ENCODE results near the gene GALNT1. TPM values are rescaled to one million over a fixed set of nuclear protein-coding genes. Genes with fewer than 3 reads are reported as not detected.

GALNT1 gene
- total RNA-seq, 1 donor: 796 TPM

DNA sequence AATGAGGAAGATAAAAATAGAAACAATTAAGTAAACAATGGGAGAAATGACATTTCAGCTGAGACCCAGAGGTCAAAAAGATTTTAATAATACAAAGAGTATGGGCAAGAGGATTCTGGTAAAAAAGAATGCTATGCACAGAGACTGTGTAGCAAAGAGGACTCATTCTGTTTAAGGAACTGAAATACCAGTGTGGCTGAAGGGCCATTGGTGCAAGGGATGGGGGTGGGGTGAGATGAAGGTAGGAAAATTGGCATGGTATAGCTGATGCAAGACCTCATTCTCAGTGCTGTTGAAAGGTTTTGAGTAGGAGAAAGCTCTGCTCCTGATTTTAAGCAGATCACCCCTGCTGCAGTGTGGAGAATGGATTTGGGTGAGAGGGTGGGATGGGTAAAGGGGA lies 10.8 kb downstream of the GALNT1 start:
- Histone ChIP-seq H3K36me3 (ENCODE audit: insufficient read depth, low read length) (no peaks in the 10 kb centered on the region), H3K4me1 (ENCODE audit: insufficient read depth, low read length) (peaks cover 7% of the 10 kb centered on the region), H3K4me3 (ENCODE audit: insufficient read depth, low read length) (no peak overlapping the region), H4K20me1 (ENCODE audit: insufficient read depth, low read length) (peaks cover 96% of the 10 kb centered on the region), H3K4me2 (ENCODE audit: insufficient read depth, low read length) (no peak overlapping the region), H2AFZ (ENCODE audit: low read length) (no peak overlapping the region), H3K79me2 (ENCODE audit: insufficient read depth, low read length) (peaks cover 100% of the 10 kb centered on the region), H3K27ac (ENCODE audit: low read depth, low read length) (no peak overlapping the region), H3K27me3 (ENCODE audit: insufficient read depth, low read length) (no peaks in the 10 kb centered on the region), H3K9me3 (ENCODE audit: low read depth, low read length) (no peaks in the 10 kb centered on the region)
- DNase-seq (ENCODE audit: insufficient read length, low spot score, missing footprints): no peak
- TF ChIP-seq, protein P1, sequence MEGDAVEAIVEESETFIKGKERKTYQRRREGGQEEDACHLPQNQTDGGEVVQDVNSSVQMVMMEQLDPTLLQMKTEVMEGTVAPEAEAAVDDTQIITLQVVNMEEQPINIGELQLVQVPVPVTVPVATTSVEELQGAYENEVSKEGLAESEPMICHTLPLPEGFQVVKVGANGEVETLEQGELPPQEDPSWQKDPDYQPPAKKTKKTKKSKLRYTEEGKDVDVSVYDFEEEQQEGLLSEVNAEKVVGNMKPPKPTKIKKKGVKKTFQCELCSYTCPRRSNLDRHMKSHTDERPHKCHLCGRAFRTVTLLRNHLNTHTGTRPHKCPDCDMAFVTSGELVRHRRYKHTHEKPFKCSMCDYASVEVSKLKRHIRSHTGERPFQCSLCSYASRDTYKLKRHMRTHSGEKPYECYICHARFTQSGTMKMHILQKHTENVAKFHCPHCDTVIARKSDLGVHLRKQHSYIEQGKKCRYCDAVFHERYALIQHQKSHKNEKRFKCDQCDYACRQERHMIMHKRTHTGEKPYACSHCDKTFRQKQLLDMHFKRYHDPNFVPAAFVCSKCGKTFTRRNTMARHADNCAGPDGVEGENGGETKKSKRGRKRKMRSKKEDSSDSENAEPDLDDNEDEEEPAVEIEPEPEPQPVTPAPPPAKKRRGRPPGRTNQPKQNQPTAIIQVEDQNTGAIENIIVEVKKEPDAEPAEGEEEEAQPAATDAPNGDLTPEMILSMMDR (IDR thresholded peaks at IDR 0.05; ENCODE audit: extremely low read depth, low read depth, low read length): no peak

DNA sequence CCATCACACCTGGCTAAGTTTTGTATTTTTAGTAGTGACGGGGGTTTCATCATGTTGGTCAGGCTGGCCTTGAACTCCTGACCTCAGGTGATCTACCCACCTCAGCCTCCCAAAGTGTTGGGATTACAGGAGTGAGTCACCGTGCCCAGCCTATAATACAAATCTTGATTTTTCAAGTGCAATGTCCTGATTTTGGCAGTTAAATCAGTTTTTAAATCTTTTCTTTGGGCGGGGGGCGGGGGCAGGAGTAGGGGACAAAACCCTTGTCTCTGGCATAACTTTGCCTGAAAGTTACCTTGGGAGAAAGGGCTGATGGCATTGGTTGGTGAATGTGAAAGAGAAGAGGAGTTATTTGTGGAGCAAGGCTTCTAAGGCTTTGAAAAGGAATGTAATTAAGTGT lies 12.3 kb downstream of the GALNT1 start:
- TF ChIP-seq, protein P1 (IDR thresholded peaks at IDR 0.05; ENCODE audit: extremely low read depth, low read depth, low read length): no peak
- Histone ChIP-seq H3K27me3 (ENCODE audit: insufficient read depth, low read length) (no peaks in the 10 kb centered on the region), H3K36me3 (ENCODE audit: insufficient read depth, low read length) (peaks cover under 1% of the 10 kb centered on the region), H3K9me3 (ENCODE audit: low read depth, low read length) (no peaks in the 10 kb centered on the region), H3K79me2 (ENCODE audit: insufficient read depth, low read length) (peaks cover 99% of the 10 kb centered on the region), H2AFZ (ENCODE audit: low read length) (no peak overlapping the region), H3K4me1 (ENCODE audit: insufficient read depth, low read length) (peaks cover 6% of the 10 kb centered on the region), H3K4me3 (ENCODE audit: insufficient read depth, low read length) (no peak overlapping the region), H4K20me1 (ENCODE audit: insufficient read depth, low read length) (peaks cover 91% of the 10 kb centered on the region), H3K4me2 (ENCODE audit: insufficient read depth, low read length) (no peak overlapping the region), H3K27ac (ENCODE audit: low read depth, low read length) (no peak overlapping the region)
- no peak for DNase-seq (ENCODE audit: insufficient read length, low spot score, missing footprints)

GRCh38 chr18:35597758-35598157 lies 16.2 kb downstream of the GALNT1 start:
- H3K4me2 ChIP-seq (ENCODE audit: insufficient read depth, low read length): no peak overlapping the region
- H3K4me3 ChIP-seq (ENCODE audit: insufficient read depth, low read length): no peak overlapping the region
- H4K20me1 ChIP-seq (ENCODE audit: insufficient read depth, low read length): peaks cover 88% of the 10 kb centered on the region
- TF ChIP-seq, protein P1 (IDR thresholded peaks at IDR 0.05; ENCODE audit: extremely low read depth, low read depth, low read length): no peak
- no peak overlapping the region for H3K27ac ChIP-seq (ENCODE audit: low read depth, low read length)
- DNase-seq (ENCODE audit: insufficient read length, low spot score, missing footprints): no peak
- peaks cover 99% of the 10 kb centered on the region for H3K79me2 ChIP-seq (ENCODE audit: insufficient read depth, low read length)
- H2AFZ ChIP-seq (ENCODE audit: low read length): no peak overlapping the region
- peaks cover 4% of the 10 kb centered on the region for H3K36me3 ChIP-seq (ENCODE audit: insufficient read depth, low read length)
- H3K27me3 ChIP-seq (ENCODE audit: insufficient read depth, low read length): no peaks in the 10 kb centered on the region
- H3K9me3 ChIP-seq (ENCODE audit: low read depth, low read length): no peaks in the 10 kb centered on the region
- peaks cover 5% of the 10 kb centered on the region for H3K4me1 ChIP-seq (ENCODE audit: insufficient read depth, low read length)

DNA sequence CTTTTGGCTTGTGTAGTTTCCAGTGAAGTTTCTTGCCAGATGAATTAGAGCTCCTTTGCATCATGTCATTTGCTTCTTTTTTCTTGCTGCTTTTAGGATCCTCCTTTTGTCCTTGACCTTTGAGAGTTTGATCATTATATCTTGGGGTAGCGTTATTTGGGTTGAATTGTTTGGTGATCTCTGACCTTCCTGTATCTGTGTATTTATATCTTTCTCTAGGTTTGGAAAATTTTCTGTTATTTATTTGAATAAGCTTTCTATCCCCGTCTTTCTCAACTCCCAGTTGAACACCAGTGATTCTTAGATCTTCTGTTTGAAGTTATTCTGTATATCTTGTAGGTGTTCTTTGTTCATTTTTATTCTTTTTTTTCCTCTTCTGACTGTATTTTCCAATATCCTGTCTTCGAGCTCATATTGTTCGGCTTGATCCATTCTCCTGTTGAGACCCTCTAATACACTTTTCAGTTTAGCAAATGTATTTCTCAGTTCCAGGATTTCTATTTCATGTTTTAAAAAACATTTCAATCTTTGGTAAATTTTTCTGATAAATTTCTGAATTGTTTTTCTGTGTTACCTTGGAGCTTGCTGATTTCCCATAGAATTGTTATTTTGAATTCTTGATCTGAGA lies 20.8 kb downstream of the GALNT1 start:
- H3K27ac ChIP-seq (ENCODE audit: low read depth, low read length): no peak overlapping the region
- H4K20me1 ChIP-seq (ENCODE audit: insufficient read depth, low read length): peaks cover 87% of the 10 kb centered on the region
- DNase-seq (ENCODE audit: insufficient read length, low spot score, missing footprints): no peak
- no peaks in the 10 kb centered on the region for H3K9me3 ChIP-seq (ENCODE audit: low read depth, low read length)
- no peak overlapping the region for H2AFZ ChIP-seq (ENCODE audit: low read length)
- H3K36me3 ChIP-seq (ENCODE audit: insufficient read depth, low read length): peaks cover 4% of the 10 kb centered on the region
- H3K4me3 ChIP-seq (ENCODE audit: insufficient read depth, low read length): no peak overlapping the region
- H3K79me2 ChIP-seq (ENCODE audit: insufficient read depth, low read length): peaks cover 99% of the 10 kb centered on the region
- H3K4me2 ChIP-seq (ENCODE audit: insufficient read depth, low read length): no peak overlapping the region
- peaks cover 22% of the 10 kb centered on the region for H3K4me1 ChIP-seq (ENCODE audit: insufficient read depth, low read length)
- H3K27me3 ChIP-seq (ENCODE audit: insufficient read depth, low read length): no peaks in the 10 kb centered on the region
- TF ChIP-seq, protein P1 (IDR thresholded peaks at IDR 0.05; ENCODE audit: extremely low read depth, low read depth, low read length): no peak

Data from osteoblast (primary cell).